Epidermal melanocyte (primary cell): Measurements from ENCODE around the gene UGT1A8.

Experiments
- DNase-seq: peaks from one replicate; pipeline ENCODE4 v3.0.0; 2011; ENCODE audit warnings: low spot score; ENCODE audit not compliant: insufficient read length

The UGT1A8 gene

DNA sequence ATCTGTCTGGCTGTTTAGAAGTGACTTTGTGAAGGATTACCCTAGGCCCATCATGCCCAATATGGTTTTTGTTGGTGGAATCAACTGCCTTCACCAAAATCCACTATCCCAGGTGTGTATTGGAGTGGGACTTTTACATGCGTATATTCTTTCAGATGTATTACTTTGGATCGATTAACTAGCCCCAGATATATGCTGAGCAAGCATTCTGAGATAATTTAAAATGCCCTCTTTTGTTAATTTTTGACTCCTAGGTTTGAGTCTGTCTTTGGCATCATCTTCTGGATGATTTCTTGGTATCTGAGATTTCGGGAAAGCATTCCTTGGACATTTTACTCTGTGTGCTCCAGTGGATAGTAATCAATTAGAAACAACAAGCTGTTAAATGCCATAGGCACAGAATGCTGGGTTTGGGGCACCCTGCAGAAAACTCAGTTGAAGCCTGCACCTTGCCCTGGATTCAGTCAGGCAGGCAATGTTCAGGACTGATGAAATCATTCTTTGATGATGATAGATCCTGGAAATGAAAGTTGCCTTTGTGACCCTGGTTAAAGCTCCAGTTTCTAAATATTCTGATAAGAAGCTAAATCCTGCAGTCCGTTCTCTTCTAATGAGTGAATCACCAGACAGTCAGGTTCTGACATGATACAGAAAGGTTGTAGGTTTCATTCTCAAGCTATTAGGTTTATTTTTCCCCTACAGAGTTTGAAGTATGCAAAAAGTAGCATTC, 143.8 kb downstream of the UGT1A8 start:
- DNase-seq, result no peak

GRCh38 chr2:233764264-233764663, 146.8 kb downstream of the UGT1A8 start:
- DNase-seq, result no peak

DNA sequence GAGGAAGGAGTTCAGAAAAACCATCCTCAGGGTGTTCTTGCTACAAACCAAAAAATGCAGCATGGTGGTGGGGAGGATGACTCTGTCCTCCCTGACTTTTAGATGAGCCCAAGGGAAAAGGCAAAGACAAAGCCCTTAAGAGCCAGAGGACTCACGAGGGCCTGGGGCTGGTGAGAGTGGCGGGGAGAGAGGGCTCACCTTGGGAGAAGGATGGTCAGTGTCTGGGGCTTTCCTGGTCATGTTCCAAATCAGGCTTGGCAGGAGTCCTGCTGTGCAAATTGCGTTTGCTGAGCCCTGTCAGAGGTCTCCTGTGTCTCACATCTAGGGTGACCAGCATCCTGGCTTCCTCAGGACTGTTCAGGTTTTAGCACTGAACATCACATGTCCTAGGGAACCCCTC, 147.3 kb downstream of the UGT1A8 start:
- no peak for DNase-seq

GRCh38 chr2:233766416-233766815, 149.0 kb downstream of the UGT1A8 start:
- no peak for DNase-seq

GRCh38 chr2:233768076-233768475, 150.6 kb downstream of the UGT1A8 start:
- DNase-seq, result no peak

- DNase-seq, result no peak
These were observed 151.8 kb downstream of the UGT1A8 start for GRCh38 chr2:233769260-233769659.

DNA sequence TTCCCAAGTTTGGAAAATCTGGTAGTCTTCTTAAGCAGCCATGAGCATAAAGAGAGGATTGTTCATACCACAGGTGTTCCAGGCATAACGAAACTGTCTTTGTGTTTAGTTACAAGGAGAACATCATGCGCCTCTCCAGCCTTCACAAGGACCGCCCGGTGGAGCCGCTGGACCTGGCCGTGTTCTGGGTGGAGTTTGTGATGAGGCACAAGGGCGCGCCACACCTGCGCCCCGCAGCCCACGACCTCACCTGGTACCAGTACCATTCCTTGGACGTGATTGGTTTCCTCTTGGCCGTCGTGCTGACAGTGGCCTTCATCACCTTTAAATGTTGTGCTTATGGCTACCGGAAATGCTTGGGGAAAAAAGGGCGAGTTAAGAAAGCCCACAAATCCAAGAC, 154.7 kb downstream of the UGT1A8 start:
- no peak for DNase-seq

DNA sequence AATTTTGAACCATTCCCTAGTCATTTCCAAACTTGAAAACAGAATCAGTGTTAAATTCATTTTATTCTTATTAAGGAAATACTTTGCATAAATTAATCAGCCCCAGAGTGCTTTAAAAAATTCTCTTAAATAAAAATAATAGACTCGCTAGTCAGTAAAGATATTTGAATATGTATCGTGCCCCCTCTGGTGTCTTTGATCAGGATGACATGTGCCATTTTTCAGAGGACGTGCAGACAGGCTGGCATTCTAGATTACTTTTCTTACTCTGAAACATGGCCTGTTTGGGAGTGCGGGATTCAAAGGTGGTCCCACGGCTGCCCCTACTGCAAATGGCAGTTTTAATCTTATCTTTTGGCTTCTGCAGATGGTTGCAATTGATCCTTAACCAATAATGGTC, 155.2 kb downstream of the UGT1A8 start:
- DNase-seq, result no peak

GRCh38 chr2:233773854-233774253, 156.4 kb downstream of the UGT1A8 start:
- DNase-seq, result no peak

DNA sequence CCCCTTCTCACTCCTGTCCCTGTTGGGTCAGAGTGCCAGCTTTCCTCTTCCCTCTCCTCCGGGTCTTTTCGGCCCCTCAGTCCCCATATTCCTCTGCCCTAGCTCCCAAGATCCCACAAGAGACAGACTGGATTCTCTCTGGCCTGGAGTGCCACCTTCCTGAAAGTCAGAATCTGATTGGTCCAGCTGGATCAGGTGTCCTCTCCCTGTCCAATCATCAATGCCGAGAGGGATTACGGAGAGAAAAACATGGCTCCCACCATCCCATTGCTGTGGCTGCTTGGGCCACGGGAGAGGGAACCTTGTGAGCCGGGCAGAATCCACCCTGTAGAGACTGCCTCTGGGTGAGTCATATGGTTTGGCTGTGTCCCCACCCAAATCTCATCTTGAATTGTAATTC, 158.0 kb downstream of the UGT1A8 start:
- no peak for DNase-seq

- no peak for DNase-seq
These were observed 160.6 kb downstream of the UGT1A8 start, which contains the start of gene MROH2A for GRCh38 chr2:233778030-233778429. Gene MROH2A (plus strand): TSS chr2:233778330. CDS start chr2:233779359, 1,029 bp downstream.

DNA sequence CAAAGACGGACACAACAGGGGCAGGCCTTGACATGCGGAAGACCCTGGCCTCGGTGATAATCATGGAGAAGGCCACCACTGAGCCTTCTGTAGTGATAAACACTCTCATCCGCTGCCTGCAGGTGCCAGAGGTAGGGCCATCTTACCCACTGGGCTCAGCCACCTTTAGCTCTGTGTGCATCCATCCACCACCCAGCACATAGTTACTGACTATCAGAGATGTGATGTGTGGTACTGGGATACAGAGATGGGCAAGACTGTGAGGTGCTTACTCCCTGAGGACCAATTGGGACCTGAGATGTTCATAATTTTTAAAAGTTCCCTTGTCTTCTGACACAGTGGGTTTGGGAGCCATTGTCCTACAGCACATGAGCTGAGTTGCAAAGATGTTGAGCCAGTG, 162.3 kb downstream of the UGT1A8 start:
- DNase-seq, result no peak

DNA sequence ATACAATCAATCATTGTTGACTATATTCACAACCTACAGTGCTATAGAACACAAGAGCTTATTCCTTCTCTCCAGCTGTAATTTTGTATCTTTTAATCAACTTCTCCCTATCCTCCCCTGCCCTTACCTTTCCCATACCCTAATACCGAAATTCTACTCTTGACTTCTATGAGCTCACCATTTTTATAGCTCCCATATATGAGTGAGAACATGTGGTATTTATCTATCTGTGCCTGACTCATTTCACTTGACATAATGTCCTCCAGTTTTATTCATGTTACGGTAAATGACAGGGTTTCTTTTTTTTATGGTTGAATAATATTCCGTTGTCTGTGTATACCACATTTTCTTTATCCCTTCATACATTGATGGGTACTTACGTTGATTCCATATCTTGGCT, 163.3 kb downstream of the UGT1A8 start:
- DNase-seq, result no peak

- no peak for DNase-seq
These were observed 172.1 kb downstream of the UGT1A8 start for GRCh38 chr2:233789554-233789953.

GRCh38 chr2:233791151-233791882, 173.9 kb downstream of the UGT1A8 start:
- no peak for DNase-seq

- no peak for DNase-seq
These were observed 174.5 kb downstream of the UGT1A8 start for GRCh38 chr2:233791883-233792329.

GRCh38 chr2:233792720-233793119, 175.3 kb downstream of the UGT1A8 start:
- no peak for DNase-seq

DNA sequence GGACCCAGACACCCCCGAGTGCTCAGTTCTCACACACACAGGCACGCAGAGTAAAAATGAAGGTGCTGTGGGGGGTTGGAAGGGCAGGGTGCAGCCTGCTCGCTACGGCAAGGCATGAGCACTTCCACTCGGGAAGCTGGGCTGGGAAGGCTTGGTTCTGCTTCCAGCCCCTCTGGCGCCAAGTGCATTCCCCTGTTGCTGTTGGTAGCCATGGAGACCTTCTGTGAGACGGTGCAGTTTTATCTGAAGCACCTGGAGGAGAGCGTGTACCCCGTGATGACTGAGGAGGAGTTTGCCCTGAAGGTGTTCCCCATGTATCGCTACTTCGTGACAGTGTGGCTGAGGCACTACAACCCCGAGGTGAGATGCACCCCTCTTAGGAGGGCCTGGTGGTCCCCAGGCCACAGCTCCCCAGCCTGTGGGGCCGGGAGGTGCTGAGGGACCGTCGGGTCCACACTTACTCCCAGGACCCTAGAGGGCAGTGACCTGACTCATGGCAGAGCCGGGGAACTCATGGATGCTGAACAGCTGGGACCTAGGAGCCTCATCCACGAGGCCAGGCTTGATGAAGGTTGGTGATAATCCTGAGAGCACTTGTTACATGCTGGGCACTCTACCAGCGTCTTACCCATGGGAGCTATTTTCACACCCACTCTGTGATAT, 176.2 kb downstream of the UGT1A8 start:
- DNase-seq, result no peak

DNA sequence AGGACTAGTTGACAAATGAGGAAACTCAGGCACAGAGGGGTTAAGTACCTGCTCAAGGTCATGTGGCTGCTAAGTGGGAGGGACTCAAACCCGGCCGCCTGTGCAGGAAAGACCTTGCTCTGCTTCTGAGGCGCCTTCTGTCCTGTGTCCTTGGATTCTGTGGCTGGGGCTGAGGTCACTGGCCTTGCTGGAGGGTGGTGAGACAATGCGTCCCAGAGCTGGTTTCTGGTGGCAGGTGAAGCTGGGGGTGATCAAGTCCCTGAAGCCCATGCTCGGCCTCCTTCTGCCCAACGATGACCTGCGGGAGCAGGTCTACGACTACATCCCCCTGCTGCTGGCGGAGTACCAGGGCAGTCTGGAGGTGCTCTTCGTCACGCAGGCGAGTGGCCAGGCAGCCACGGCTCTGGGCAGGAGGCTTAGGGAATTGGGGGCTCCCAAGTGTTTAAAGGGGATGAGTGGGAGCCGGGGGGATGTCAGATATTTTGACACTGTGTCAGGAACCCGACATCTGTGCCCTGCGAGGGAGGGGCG, 176.8 kb downstream of the UGT1A8 start:
- DNase-seq, result no peak

DNA sequence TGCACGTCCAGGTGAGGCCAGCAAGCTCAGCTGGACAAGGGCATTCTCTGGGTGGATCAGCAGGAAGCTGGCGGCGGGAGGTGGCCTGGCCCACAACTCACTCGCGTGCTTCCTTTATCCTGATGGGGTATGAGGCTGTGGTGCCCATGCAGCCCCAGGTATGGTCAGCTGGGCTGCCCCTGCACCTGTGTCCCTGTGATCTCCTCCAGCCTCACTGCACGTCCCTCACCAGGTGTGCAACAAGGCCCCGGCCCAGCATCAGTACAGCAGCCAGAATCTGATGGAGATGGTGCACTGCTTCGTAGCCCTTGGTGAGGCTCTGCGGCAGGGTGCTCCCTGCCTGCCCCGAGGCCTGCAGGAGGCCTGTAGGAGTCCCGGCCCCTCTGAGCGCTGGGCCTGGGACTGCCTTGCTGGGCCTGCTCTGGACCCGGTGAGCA, 178.3 kb downstream of the UGT1A8 start:
- DNase-seq, result no peak

GRCh38 chr2:233796254-233796653, 178.8 kb downstream of the UGT1A8 start:
- no peak for DNase-seq
